Activated T-cell treated with anti-CD3 and anti-CD28 coated beads, Interleukin-2, amount 50 U/mL, for 1 hour (primary cell): ENCODE measurements around the gene ADAMTS2.

ENCODE experiments used
- DNase-seq: peaks from one replicate; pipeline ENCODE4 v3.0.0-alpha.2; 2020

ADAMTS2 gene

DNA sequence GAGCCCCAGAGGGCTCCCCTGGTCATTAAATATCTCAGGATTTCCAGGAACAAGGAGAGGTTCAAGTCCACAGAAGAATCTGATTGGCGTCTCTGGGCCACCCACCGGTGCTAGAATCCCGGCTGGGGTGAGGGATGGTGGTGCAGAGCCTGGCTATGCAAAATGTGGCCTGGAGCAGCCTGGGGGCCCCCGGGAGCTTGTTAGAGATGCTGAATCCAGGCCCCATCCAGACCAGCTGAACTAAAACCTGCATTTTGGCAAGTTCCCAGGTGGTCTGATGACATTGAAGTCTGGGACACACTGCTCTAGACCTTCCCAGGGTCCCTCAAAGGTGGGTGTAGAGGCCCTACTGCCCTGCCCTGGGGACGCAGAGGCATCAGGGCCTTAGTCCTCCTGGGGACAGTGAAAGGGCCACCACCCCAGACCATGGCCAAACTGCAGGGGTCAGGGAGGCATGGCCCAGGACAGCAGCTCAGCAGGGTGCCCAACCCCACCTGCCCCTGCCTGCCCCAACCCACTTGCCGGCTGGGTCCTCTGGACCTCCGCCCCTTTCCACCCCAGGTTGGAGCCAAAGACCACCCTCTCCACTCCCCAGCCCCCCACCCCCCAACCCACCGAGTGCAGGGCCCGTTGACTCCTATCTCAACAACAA lies 34.7 kb downstream of the ADAMTS2 start:
- DNase-seq = no peak

DNA sequence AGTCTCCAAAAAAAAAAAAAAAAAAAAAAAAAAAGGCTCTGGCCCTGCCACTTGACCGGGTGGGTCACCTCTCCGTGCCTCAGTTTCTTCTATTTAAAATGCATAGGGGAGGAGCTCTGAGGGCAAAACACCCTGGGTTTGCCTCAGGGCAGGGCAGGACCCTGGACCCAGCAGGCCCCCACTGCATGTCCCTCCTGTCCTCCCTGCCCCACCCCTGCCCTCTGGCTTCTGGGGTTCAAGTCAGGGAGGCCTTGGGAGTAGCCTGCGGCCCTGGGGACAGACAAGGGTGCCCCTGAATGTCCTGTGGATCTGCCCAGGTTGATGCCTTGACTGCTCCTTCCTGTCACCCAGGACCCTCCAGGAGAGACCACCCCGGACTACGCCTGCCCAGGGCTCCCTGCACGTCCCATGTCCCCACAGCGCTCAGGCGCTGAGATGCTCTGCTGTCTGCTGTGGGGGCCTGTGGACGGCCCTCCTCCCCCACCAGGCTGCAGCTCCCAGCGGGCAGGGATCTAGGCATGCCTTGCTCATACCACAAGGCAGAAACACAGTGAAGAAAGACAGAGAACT lies 35.4 kb downstream of the ADAMTS2 start:
- no peak for DNase-seq

DNA sequence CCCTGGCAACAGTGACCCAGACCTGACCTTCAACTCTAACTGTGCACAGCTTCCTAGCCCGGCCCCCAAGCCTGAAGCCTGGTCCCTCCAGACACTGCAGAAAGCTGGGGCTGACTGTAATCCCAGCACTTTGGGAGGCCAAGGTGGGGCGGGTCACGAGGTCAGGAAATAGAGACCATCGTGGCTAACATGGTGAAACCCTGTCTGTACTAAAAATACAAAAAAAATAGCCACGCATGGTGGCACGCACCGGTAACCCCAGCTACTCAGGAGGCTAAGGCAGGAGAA lies 35.9 kb downstream of the ADAMTS2 start:
- DNase-seq = no peak

DNA sequence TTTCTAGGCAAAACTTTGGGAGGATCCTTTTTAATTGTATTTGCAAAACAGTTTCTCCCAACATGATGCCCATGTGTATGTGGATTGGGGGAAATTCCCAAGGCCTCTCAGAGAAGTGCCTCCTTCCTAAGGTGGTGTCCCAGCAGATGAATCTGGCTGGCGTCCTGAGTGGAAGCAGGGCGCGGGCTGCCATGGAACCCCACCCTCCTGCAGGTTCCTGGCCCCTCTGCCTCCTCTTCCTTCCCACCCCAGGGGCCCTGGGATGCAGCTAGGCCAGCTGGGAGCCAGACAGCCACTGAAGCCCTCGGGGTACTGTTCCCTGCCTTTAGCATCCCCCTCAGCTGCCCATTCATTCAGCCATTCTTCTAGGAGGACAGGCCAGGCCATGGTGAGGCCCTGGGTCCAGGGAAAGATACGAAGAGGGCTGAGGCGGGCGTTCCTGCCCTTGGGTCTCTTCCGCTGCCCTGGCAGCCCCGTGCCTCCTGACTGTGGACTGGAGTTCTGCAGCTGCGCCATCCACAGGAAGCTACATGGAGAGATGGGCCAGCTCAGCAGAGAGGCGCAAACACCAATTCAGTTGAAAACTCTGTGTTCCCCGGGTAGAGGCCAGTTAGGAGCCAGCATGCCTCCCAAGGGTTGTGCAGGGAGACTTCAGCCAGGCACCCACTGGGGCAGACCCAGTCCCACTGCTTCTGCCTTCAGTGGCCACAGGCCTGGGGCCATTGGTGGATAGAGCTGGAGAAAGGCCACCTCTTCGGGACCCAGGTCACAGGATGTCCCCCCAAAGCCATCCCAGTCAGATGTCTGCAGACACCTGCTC lies 36.5 kb downstream of the ADAMTS2 start:
- DNase-seq = no peak

DNA sequence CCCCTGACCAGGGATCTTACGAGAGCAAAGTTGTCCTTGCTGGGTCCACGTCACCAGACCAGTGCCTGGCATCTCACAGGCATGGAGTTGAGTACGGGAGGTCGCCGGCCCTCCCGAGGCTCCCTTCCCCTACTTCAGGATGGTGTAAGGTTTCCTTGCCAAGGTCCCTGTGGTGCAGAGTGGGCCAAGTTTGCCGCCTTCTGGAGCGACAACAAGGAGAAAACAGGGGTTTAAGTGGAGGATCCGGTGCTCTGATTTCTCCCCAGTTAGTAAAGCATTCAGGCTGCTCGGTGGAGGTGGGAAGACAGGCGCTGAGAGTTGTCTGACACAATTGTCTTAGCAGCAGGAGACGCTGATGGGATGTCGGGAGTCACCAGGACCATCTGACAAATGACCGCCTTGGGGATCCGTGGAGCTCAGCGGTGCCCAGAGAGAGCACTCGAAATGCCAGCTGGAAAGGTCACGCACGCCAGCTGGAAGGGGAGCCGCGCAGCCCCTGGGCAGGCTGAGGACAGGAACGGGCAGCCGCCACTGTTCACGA lies 37.3 kb downstream of the ADAMTS2 start:
- DNase-seq = no peak

DNA sequence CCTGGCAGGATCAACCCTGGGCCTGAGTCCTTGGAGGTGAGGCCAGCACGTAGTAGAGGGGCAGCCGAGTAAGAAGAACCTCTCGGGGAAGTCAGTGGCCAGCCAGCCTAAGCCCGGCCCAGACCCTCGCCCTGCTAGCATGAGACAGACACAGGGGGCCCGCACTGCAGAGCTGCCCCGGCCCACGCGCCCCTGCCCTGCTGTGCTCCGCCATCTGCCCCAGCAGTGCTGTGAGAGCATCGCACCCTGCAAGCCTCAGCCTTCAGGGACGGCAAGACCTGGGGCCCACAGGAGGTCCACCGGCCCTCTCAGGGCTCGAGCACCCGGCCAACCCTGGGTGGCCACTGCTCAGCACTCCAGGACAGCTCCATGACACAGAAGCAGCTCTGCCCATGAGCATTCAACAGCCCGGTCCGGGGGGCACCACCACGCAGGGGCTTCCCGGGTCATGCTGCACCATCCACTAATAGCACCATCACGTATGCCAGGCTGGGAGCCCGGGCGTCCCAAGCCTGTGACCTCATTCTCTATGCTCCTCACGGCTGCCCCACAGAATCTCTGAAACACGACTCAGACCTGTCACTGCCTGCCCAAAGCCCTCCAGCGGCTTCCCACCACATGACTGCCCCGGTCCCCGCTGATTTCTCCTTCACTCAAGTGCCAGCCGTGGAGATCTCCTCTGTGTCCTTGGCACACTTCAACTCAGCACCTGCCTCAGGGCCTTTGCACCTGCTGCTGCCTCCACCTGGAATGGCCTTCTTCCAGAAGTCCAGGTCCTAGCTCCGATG lies 38.1 kb downstream of the ADAMTS2 start:
- no peak for DNase-seq

DNA sequence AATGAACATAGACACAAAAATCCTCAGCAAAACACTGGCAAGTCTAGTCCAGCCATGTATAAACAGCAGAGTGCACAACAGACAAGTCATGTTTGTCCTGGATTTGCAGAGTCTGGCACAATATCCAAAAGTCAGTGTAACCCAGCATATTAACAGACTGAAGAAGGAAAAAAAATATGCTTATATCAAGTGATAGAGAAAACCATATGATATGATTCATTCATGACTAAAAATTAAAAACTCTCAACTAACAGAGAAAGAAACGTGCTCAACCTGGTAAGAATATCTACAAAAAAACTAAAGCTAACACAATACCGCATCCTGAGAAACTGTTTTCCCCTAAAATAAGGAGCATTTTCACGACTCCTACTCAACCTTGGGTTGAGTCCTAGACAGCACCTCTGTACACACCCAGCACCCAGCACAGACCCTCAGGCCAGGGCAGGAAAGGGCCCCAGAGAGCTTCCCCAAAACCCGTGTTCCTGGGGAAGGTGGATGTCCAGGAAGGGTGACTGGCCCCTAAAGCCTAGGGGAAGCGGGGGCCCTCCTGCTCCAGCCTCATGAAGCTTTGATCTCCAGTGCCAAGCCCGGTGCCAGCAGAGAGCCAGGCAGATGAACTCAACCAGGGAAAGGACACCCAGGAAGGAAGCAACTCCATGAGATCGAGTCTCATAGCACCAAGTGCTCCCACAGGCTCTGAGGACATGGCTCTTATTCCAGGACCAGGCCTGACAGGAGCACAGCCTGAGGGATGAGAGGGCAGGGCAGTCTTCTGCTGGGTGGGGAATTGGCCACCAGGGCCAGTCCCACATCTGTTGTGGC lies 38.9 kb downstream of the ADAMTS2 start:
- DNase-seq = no peak

DNA sequence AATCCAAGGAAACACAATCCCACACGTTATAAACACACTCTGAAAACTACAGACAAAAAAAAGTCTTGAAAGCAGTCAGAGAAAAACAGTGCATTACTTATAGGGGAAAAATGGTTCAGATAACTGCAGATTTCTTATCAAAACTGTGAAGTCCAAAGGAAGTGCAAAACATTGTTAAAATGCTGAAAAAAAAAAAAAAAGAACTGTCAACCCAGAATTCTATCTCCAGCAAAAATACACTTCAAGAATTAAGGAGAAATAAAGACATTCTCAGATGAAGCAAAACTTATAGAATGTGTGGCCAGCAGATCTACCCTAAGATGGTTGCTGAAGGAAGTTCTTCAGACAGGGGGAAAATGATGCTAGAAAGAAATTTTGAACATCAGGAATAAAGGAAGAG lies 40.4 kb downstream of the ADAMTS2 start:
- no peak for DNase-seq

DNA sequence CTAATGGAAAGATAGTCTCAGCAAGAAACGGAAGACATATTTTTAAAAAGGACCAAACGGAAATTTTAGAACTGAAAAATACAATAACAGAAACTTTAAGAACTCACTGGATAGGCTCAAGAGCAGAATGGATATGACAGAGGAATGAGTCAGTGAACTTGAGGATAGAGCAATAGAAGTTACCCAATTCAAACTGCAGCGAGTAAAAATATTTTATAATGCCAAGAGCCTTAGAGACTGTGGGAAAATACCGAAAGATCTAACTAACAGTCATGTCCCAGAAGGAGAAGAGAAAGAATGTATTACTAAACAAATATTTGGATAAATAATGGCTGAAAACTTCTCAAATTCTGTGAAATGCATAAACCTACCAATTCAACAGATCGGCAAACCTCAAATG lies 40.8 kb downstream of the ADAMTS2 start:
- DNase-seq = no peak

DNA sequence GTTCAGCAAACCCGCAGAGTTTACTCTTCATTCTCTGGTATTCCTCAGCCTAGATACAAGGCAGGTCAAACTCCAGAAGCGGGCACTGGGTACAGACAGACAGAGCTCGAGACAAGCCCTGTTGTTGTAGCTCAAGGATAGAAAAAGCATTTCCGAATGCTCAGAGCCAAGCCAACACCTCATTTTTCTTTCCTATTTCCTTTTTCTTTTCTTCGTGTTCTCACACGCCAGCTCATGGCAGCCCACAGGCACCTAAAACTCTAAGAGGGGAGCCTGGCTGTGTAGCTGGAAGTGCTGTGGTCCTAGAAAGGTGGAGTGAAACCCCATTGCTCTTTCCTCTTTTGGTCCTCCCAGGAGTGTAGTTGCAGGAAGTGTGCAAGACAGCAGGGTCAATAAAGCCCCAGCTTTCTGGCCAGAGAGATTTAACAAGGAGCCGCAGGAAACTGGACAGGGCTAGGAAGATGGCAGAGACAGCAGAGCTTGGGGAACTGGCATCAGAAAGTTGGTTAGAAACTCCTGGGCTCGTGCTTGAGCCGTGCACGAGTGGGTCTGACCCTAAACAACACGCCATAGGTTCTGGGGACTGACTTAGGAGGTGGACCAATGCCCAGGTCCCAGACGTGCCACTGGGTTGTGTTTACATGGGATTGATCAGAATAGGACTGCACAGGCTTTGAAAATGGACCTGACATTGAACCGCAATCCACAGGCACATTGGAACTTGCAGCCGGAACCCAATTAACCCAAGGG lies 41.6 kb downstream of the ADAMTS2 start:
- DNase-seq = no peak

DNA sequence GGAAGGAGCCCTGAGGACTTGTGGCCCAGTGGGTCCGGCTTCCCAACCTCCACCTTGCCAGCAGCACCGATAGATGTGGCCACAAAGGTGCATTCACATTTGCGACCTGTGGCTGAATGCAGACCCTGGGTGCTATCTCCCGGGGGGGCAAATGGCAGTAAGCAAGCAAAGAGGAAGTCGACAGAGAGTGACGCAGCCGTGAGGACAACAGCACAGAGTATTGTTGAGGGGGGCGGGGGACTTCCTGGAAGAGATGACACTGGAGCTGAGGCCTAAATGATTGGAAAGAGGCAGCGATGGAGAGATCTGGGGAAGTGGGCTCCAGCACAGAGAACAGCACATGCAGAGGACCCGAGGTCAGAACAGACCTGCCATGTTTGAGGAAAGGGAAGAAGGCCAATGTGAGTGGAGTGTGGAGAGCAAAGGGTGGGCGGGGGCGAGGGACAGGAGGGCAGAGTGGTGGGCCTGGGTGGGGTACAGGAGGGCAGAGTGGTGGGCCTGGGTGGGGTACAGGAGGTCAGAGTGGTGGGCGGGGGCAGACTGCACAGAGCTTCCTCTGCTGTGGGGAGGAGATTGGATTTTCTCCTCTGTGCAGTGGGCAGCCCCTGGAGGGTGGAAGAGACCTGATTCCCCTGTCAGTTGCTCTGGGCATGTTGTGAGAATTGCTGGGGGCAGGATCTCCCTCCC lies 42.6 kb downstream of the ADAMTS2 start:
- no peak for DNase-seq

DNA sequence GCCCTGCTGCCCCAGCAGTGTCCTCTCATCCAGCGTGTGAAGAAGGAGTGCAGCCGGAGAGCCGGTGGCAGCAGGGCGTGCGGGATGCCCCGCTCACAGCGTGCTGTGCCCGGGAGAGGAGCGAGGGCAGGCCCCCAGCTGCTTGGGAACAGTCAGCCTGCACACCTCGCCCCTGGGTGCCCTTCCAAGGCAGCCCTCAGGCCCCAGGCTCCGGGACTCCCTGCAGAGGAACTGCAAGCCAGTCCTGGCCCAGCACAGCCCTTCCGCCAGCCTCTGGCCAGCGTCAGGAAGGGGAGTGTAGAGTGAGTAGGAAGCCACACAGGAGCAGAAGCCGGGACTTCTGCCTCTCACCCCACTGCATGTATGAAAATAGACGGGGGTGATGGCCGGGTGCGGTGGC lies 43.5 kb downstream of the ADAMTS2 start:
- no peak for DNase-seq

DNA sequence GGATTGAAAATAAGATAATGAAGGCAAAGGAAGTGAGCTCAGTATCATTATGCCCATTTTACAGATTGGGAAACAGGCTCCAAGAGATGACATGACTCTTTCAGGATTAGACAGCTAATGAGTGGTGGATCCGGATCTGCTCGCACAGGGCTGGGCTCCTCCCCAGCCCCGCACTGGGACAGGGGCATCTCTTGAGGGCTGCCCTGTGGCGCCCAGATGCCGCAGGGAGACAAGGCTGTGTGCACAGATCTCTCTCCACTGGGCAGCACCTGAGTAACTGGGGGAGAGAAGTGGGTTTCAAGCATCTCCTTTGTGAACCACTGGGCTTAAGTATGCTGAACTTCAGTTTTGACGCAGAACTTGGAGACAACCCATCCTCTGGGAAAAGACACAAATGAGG lies 43.9 kb downstream of the ADAMTS2 start:
- no peak for DNase-seq

DNA sequence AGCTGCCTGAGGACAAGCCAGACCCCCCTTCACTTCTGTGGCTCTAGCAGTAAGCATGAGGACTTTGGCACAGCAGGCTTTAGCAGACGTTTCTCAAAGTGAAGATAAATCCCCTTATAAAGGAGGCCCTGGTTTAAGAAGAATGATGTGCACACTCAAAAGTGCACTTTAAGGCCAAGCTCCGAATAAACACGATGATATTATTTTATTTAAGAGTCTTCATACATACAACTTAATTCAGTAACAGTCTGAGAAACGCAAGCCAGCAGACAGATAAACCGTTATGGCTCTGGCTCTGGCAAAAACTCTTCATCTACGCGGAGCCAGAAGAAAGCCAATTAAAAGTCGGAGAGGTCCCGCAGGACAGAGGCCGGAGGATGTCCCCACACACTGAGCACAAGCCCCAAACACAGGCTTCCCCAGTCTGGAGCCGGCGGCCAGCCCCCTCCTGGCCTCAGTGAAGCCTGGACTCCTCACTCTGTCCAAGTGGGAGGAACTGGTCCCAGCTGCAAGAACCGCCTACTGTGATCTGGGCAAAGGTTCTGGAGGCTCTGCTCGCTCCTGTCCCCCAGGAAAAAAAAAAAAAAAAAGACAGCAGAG lies 44.6 kb downstream of the ADAMTS2 start:
- no peak for DNase-seq

DNA sequence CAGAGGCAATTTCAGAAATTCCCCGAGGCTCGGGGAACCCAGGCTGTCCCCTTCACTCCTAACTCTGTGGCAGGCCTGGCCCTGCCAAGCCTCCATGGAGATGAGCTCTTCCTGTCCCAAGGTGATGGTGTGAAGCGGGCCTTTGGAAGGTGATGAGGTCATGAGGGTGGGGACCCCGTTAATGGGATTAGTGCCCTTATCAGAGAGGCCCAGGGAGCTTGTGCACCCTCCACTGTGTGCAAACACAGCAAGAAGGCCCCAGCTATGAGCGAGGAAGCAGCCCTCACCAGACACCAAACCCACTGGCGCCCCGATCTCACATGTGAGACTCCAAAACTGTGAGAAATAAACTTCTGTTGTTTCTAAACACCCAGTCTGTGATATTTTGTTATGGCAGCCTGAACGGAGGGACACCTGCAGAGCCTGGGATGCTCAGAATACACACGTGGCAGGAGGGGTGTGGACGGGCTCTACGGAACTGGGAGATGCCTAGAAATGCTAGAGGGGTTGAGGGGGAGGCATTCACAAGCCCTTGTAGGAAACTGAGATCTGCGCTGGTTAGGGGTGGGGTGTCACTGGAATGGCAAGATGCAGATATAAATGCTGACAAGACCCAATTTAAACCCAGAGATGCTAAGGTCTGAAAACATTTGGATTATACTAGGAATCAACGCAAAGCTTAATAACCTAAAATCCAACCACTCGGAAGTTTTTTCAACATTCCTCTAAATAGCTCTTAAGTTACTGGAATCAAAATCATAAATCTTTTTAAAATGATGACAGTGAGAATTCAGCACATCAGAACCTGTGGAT lies 46.9 kb downstream of the ADAMTS2 start:
- no peak for DNase-seq

DNA sequence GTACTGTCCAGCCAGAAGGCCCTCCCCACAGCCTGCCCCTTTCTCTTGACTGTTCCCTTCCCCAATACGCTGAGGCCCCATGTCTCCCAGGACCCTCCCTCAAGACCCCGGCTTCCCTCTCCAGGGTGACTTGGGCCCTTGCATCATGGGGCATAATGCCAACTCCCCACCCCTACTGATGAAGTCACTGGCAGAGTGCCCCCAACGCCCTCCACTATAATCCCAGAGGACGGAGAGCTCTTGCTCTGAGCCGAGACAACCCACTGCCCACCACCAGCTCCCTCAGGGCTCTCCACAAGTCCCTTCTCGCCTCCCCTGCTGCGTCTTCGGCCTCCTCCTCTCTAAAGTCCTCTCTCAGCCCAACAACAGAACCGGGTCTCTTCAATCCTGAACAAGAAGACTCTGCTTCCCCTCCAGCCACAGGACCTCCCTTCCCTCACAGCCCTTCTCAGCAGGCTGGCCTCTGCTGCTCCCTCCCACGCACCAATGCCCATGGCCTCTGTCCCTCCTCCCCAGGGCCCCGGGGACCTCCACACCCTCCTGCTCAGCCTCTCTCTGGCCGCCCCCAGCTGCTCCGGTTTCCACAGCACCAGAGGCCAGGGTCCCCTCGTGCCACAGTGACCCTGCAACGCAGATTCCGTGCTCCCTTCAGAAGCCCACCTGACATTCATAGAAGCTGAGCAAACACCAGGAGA lies 47.6 kb downstream of the ADAMTS2 start:
- DNase-seq = no peak

DNA sequence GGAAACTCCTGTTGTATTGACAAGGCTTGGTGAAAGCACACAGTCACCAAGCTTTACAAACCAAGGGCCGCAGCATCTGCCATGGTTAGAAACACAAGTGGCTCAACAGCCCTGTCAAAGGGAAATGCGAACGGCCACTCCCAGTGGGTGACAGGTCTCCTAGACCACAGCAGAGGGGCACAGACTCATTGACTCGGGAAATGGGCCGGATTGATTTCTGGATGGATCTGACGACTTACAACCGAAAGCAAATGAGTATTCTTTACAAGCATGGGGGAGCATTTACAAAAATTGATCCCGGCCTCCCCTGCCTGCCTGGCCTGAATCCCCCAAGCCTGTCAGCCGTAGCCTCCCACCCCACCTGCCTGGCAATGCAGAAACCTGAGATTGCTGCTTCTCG lies 48.2 kb downstream of the ADAMTS2 start:
- no peak for DNase-seq

DNA sequence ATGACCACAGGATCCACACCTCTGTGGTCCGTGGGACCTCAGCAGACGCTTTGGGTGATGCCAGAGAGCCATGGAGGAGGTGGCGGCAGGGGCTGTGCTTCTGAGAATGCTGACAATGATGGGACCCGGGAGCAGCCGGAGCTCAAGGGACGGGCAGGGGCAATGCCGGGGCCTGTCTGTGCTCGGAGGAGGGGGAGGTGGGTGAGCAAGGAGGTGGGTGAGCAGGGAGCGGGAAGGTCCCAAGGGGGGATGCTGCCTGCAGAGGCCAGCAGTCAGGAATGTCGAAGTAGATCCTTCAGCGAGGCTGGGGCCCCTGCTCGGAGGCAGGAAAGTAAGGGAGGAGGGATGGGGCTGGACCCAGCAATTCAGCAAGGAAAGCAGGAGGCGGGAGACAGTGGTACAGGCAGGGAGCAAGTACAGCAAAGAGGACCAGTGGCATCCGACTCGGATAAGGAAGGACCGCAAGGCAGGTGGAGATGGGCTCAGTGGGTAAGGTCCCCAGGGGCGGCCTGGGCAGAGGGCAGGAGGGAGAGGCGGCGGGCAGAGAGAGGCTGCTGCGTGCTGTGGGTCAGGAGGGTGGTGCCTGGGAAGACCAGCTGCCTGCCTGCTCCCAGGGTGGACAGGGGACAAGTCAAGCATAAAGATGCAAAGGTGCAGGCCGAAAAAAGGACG lies 49.0 kb downstream of the ADAMTS2 start:
- no peak for DNase-seq

DNA sequence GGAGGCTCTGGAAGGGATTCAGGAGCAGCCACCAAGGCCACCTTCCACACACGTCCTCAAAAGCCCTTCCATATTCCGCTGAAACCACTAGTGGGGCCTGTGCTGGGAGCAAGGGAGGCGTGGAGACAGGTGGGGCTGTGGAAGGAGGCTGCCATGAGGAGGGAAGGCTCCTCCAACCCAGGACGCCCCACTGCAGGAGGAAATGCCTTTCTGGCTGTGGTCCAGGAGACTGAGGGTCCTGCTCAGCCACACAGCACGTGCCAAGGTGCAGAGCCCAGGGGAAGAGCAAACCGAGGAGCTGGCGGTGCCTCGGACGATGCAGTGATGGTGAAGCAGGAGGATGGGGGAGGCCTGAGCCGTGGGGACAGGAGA lies 49.5 kb downstream of the ADAMTS2 start:
- DNase-seq = no peak
